HCT116 (cell line): ENCODE results near the gene UGT1A9. TPM values are rescaled to one million over a fixed set of nuclear protein-coding genes. Genes with fewer than 3 reads are reported as not detected.

ENCODE experiments used
- ATAC-seq: fragments of 200-7000 bp; cut with Tn5 transposase; 2 replicates; pipeline ENCODE4 v1.9.1; 2020; ENCODE audit warnings: mild to moderate bottlenecking, moderate library complexity
- BruUV-seq: library from RNA; stranded (reverse); fragments of 400-500 nt; replicated peaks from 2 replicates; lab custom pipeline; 2021; lab: Mats Ljungman, UMichigan
- CTCF ChIA-PET: fragments of 300-600 bp; sonication (Branson Sonifier 250); formaldehyde crosslinking; loops from one replicate; lab custom pipeline; 2021; ENCODE audit warnings: antibody characterized with exemption; lab: Charles Lee
- POLR2A ChIA-PET: fragments of 300-600, 350-600 bp; sonication (Branson Sonifier 250); formaldehyde crosslinking; loops from one replicate; lab custom pipeline; 2021; ENCODE audit warnings: antibody characterized with exemption; lab: Charles Lee
- RAD21 ChIA-PET, 2 experiments: fragments of 300-600 bp; sonication (Branson Sonifier 250); formaldehyde crosslinking; loops; one replicate each; lab custom pipeline; 2023; ENCODE audit warnings: low total read pairs in 2 of 2; ENCODE audit not compliant: uncharacterized antibody in 2 of 2, unreplicated experiment in 2 of 2, low non-redundant PET in 1 of 2; lab: Charles Lee
- DNase-seq: peaks from one replicate; pipeline ENCODE4 v3.0.0-alpha.2; 2010; ENCODE audit warnings: low read depth, low spot score
- H2AFZ ChIP-seq: fragments of 200-600 bp; shearing (Covaris generic), sonication (generic); 2 replicates; pipeline ENCODE4 v1.6.1; 2017; ENCODE audit warnings: low read depth, mixed run types, mixed read lengths, antibody characterized with exemption, low read length; ENCODE audit not compliant: poor library complexity, severe bottlenecking
- H3K27ac ChIP-seq: 2 replicates; pipeline ENCODE4 v1.5.1; 2012; ENCODE audit warnings: low read depth, low read length
- H3K27me3 ChIP-seq: fragments of 200-600 bp; sonication (generic); 2 replicates; pipeline ENCODE4 v1.6.1; 2016; ENCODE audit warnings: mixed run types, low read length, mixed read lengths; ENCODE audit not compliant: insufficient read depth
- H3K36me3 ChIP-seq, 2 experiments: fragments of 200-500 bp in 1 of 2; fragments of 200-600 bp in 1 of 2; sonication (Bioruptor generic) in 1 of 2; sonication (generic) in 1 of 2; 2 replicates each; pipeline versions ENCODE4 v1.5.1 to v1.6.1; 2014 to 2016; ENCODE audit warnings: low read length in 2 of 2, inconsistent platforms in 1 of 2, mixed read lengths in 1 of 2, mixed run types in 1 of 2; ENCODE audit not compliant: insufficient read depth in 2 of 2, control insufficient read depth in 1 of 2
- H3K4me1 ChIP-seq, 2 experiments: fragments of 200-600 bp in 1 of 2; sonication (generic) in 1 of 2; 2 replicates each; pipeline versions ENCODE4 v1.5.1 to v1.6.1; 2012 to 2017; ENCODE audit warnings: low read length in 2 of 2, inconsistent platforms in 1 of 2, mild to moderate bottlenecking in 1 of 2, mixed read lengths in 1 of 2, mixed run types in 1 of 2, moderate library complexity in 1 of 2; ENCODE audit not compliant: insufficient read depth in 2 of 2, control insufficient read depth in 1 of 2
- H3K4me2 ChIP-seq: fragments of 200-600 bp; sonication (generic); 2 replicates; pipeline ENCODE4 v1.6.1; 2017; ENCODE audit warnings: mixed run types, low read length, mixed read lengths
- H3K4me3 ChIP-seq, 2 experiments: fragments of 200-600 bp in 1 of 2; sonication (generic) in 1 of 2; replicated peaks in 1 of 2; 2 replicates each; pipeline ENCODE4 v1.5.1; 2011 to 2016; ENCODE audit warnings: low read length in 2 of 2, control low read depth in 1 of 2, low read depth in 1 of 2, mild to moderate bottlenecking in 1 of 2, mixed read lengths in 1 of 2, mixed run types in 1 of 2
- H3K79me2 ChIP-seq: fragments of 200-600 bp; sonication (generic); 2 replicates; pipeline ENCODE4 v1.6.1; 2017; ENCODE audit warnings: mild to moderate bottlenecking, mixed run types, low read length, moderate library complexity, mixed read lengths; ENCODE audit not compliant: insufficient read depth
- H3K9ac ChIP-seq: fragments of 200-600 bp; sonication (generic); 2 replicates; pipeline ENCODE4 v1.6.1; 2016; ENCODE audit warnings: low read length, mixed read lengths
- H3K9me2 ChIP-seq: fragments of 200-600 bp; sonication (generic), shearing (Covaris generic); 2 replicates; pipeline ENCODE4 v1.6.1; 2017; ENCODE audit warnings: mixed run types, mild to moderate bottlenecking, moderate library complexity; ENCODE audit not compliant: insufficient read depth
- H3K9me3 ChIP-seq, 2 experiments: fragments of 200-500 bp in 1 of 2; fragments of 200-600 bp in 1 of 2; sonication (Bioruptor generic) in 1 of 2; sonication (generic) in 1 of 2; 2 replicates each; pipeline ENCODE4 v1.6.1; 2014 to 2017; ENCODE audit warnings: low read length in 2 of 2, mixed read lengths in 2 of 2, inconsistent platforms in 1 of 2, low read depth in 1 of 2, mild to moderate bottlenecking in 1 of 2, mixed run types in 1 of 2, moderate library complexity in 1 of 2; ENCODE audit not compliant: control insufficient read depth in 1 of 2, insufficient read depth in 1 of 2
- H4K20me1 ChIP-seq: fragments of 200-600 bp; sonication (generic), shearing (Covaris generic); 2 replicates; pipeline ENCODE4 v1.6.1; 2017; ENCODE audit warnings: mixed run types, mild to moderate bottlenecking, moderate library complexity; ENCODE audit not compliant: insufficient read depth
- EGR1 ChIP-seq: IDR thresholded peaks from 2 replicates; pipeline ENCODE4 v1.6.1; 2012; ENCODE audit warnings: low read depth
- ELF1 ChIP-seq: IDR thresholded peaks from 2 replicates; pipeline ENCODE4 v1.6.1; 2012; ENCODE audit warnings: low read depth, borderline replicate concordance
- EZH2phosphoT487 ChIP-seq: fragments of 200-600 bp; IDR thresholded peaks from 2 replicates; pipeline ENCODE4 v1.6.1; 2018; ENCODE audit warnings: antibody characterized with exemption, borderline replicate concordance
- MAX ChIP-seq: IDR thresholded peaks from 2 replicates; pipeline ENCODE4 v1.6.1; 2012
- REST ChIP-seq: IDR thresholded peaks from 2 replicates; pipeline ENCODE4 v1.6.1; 2012; ENCODE audit warnings: low read depth
- SP1 ChIP-seq: IDR thresholded peaks from 2 replicates; pipeline ENCODE4 v1.6.1; 2012; ENCODE audit warnings: low read depth
- SRF ChIP-seq: IDR thresholded peaks from 2 replicates; pipeline ENCODE4 v1.6.1; 2012; ENCODE audit warnings: low read depth
- TCF7L2 ChIP-seq: IDR thresholded peaks from 2 replicates; pipeline ENCODE4 v1.7.0; 2011; ENCODE audit warnings: borderline replicate concordance, inconsistent platforms; ENCODE audit not compliant: insufficient read depth, insufficient read length; ENCODE audit errors: extremely low read depth
- ZFX ChIP-seq: fragments of 450-650 bp; IDR thresholded peaks from 2 replicates; pipeline ENCODE4 v1.6.1; 2017
- ZNF274 ChIP-seq: fragments of 200-500 bp; sonication (Bioruptor generic); IDR thresholded peaks from 2 replicates; pipeline ENCODE4 v1.6.1; 2014; ENCODE audit warnings: mild to moderate bottlenecking, low read depth, low read length, inconsistent platforms
- intact Hi-C: fragments of 100-400 bp; cut with micrococcal nuclease; formaldehyde crosslinking; loops from 2 replicates; pipeline ENCODE4 v1.10.0; 2022
- total RNA-seq: library from RNA; stranded (reverse); gene quantifications from one replicate; pipeline ENCODE4 v1.2.1, GENCODE V29; 2021; ENCODE audit not compliant: unreplicated experiment

Gene UGT1A9
- total RNA-seq, 1 experiment from 2014 or later: not detected

GRCh38 chr2:233656443-233656842, 15.3 kb upstream of the UGT1A9 start:
- no peaks in the 10 kb centered on the region for H3K9me3 ChIP-seq
- no peaks in the 10 kb centered on the region for H4K20me1 ChIP-seq
- H3K27me3 ChIP-seq: peaks cover 7% of the 10 kb centered on the region; the same call in 1 of the 2 replicates
- intact Hi-C loops: no loop called here
- DNase-seq (no peak), ATAC-seq (no peak)
- ChIA-PET CTCF (no interaction called here), POLR2A (no interaction called here), RAD21 (no interaction called here)
- TF ChIP-seq TCF7L2 (no peak), ZFX (no peak), EGR1 (no peak), REST (no peak), EZH2phosphoT487 (no peak), SP1 (no peak), ELF1 (no peak), SRF (no peak), ZNF274 (no peak), MAX (no peak)
- no peak overlapping the region for H3K9ac ChIP-seq
- H3K27ac ChIP-seq: no peak overlapping the region
- no peak overlapping the region for H3K4me3 ChIP-seq
- H3K36me3 ChIP-seq: no peaks in the 10 kb centered on the region
- H2AFZ ChIP-seq: no peak overlapping the region
- H3K4me1 ChIP-seq: no peaks in the 10 kb centered on the region
- no peak overlapping the region for H3K4me2 ChIP-seq
- no peaks in the 10 kb centered on the region for H3K79me2 ChIP-seq
- H3K9me2 ChIP-seq: no peaks in the 10 kb centered on the region
- BruUV-seq: no TSS peak
